ENCODE measurements around the gene CCDC12.

DNA sequence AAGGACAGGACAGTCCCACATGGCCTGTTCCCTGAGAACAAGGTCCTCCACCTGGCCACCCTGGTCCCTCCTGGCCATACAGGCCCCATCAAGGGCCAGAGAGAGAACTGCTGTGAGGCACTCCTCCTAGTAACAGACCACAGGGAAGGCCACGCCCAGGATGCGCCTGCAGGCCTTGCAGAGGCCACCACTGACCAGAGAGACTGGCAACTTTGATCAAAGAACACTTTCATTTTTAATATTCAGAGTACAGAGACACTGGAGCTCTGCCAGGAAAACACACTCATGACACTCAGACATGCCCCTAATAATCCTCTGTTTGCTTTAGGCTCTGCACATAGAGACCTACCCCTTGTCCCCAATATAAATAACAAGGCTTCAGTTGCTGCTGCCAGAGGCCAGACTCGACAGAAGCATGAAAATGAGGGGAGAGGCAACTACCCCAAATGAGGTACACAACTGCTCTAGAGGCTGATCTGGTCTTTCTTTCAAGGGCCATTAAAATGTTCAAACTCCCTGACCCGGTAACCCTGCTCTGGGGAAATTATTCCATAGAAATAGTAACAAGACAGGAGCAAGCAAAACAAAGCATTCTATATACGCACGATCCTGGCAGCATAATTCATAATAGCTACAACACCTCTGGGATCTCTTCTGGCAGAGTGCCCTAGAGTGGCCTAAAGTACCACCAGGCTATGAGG lies 44.8 kb downstream of the CCDC12 start:
- TF ChIP-seq, protein P1, sequence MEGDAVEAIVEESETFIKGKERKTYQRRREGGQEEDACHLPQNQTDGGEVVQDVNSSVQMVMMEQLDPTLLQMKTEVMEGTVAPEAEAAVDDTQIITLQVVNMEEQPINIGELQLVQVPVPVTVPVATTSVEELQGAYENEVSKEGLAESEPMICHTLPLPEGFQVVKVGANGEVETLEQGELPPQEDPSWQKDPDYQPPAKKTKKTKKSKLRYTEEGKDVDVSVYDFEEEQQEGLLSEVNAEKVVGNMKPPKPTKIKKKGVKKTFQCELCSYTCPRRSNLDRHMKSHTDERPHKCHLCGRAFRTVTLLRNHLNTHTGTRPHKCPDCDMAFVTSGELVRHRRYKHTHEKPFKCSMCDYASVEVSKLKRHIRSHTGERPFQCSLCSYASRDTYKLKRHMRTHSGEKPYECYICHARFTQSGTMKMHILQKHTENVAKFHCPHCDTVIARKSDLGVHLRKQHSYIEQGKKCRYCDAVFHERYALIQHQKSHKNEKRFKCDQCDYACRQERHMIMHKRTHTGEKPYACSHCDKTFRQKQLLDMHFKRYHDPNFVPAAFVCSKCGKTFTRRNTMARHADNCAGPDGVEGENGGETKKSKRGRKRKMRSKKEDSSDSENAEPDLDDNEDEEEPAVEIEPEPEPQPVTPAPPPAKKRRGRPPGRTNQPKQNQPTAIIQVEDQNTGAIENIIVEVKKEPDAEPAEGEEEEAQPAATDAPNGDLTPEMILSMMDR (IDR thresholded peaks at IDR 0.05; ENCODE audit: low read depth, low read length): no peak
- TF ChIP-seq POLR2A (IDR thresholded peaks at IDR 0.05; ENCODE audit: extremely low read depth, insufficient read length): no peak
- TF ChIP-seq, protein P2, sequence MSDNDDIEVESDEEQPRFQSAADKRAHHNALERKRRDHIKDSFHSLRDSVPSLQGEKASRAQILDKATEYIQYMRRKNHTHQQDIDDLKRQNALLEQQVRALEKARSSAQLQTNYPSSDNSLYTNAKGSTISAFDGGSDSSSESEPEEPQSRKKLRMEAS (IDR thresholded peaks at IDR 0.05; ENCODE audit: low read depth, low read length): no peak
- no peak for TF ChIP-seq MYC (IDR thresholded peaks at IDR 0.05; ENCODE audit: low read depth, low read length)
